NB4 (cell line): ENCODE measurements around the gene AGBL5.
"Not testable (repeated sequence)": the region's sequence is repeated elsewhere in the genome, so short reads cannot be mapped to it uniquely, and the experiment has no call there.

Experiments used
- DNase-seq: peaks from one replicate; pipeline ENCODE4 v3.0.0; 2010; ENCODE audit warnings: low read depth
- H3K4me3 ChIP-seq: one replicate; pipeline ENCODE4 v1.5.1; 2011; ENCODE audit warnings: mild to moderate bottlenecking, low read depth, low read length, moderate library complexity
- MYC ChIP-seq: IDR thresholded peaks from 2 replicates; pipeline ENCODE4 v1.6.1; 2011; ENCODE audit warnings: low read depth, low read length
- POLR2A ChIP-seq: IDR thresholded peaks from 2 replicates; pipeline ENCODE4 v1.6.1; 2011; ENCODE audit warnings: mild to moderate bottlenecking; ENCODE audit not compliant: insufficient read length; ENCODE audit errors: extremely low read depth
- TF ChIP-seq, protein P1 (sequence below): IDR thresholded peaks from one replicate; pipeline ENCODE4 v1.5.1; 2012; ENCODE audit warnings: low read depth, low read length
- TF ChIP-seq, protein P2 (sequence below): IDR thresholded peaks from 2 replicates; pipeline ENCODE4 v1.6.1; 2011; ENCODE audit warnings: low read depth, low read length

Gene AGBL5

DNA sequence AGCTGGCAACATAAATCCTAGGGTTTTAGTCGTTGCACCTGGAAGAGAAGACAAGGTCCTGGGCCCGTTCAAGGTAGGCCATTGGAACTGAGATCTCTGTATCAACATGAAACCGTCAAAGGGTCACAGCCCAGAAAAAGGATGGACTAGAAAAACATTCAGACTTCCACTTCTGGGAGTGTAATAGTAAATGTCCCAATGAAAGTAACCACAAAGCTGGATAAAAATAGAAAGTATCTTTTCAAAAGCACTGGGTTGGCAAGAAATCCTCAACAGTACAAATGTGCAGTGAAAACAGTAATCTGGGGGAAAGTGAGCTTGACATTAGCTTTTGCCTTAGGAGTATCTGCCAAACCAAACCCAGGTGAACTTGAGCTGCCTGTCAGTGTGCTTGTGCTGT is 54.5 kb downstream of the AGBL5 start:
- no peak overlapping the region for H3K4me3 ChIP-seq
- DNase-seq, result no peak
- TF ChIP-seq MYC (no peak), POLR2A (no peak)
- TF ChIP-seq, protein P1, sequence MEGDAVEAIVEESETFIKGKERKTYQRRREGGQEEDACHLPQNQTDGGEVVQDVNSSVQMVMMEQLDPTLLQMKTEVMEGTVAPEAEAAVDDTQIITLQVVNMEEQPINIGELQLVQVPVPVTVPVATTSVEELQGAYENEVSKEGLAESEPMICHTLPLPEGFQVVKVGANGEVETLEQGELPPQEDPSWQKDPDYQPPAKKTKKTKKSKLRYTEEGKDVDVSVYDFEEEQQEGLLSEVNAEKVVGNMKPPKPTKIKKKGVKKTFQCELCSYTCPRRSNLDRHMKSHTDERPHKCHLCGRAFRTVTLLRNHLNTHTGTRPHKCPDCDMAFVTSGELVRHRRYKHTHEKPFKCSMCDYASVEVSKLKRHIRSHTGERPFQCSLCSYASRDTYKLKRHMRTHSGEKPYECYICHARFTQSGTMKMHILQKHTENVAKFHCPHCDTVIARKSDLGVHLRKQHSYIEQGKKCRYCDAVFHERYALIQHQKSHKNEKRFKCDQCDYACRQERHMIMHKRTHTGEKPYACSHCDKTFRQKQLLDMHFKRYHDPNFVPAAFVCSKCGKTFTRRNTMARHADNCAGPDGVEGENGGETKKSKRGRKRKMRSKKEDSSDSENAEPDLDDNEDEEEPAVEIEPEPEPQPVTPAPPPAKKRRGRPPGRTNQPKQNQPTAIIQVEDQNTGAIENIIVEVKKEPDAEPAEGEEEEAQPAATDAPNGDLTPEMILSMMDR, result no peak
- TF ChIP-seq, protein P2, sequence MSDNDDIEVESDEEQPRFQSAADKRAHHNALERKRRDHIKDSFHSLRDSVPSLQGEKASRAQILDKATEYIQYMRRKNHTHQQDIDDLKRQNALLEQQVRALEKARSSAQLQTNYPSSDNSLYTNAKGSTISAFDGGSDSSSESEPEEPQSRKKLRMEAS, result no peak

DNA sequence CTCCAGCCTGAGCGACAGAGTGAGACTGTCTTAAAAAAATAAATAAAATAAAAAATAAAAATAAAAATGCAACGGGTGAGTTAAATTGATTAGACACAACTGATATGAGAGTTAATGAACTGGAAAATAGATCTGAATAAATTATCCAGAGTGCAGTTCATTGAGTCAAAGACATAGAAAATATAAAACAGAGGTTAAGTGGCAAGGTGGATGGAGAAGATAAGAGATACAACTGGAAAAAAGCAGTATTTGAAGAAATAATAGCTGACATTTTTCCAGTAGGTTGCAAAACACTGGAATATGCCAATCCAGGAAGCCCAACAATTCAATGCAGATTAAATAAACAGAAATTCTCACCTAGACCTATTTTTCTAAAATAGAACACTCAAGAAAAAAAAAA is 56.8 kb downstream of the AGBL5 start:
- TF ChIP-seq, protein P1, result no peak
- TF ChIP-seq MYC (no peak), POLR2A (no peak)
- TF ChIP-seq, protein P2, result no peak
- no peak for DNase-seq
- H3K4me3 ChIP-seq, result no peak overlapping the region

DNA sequence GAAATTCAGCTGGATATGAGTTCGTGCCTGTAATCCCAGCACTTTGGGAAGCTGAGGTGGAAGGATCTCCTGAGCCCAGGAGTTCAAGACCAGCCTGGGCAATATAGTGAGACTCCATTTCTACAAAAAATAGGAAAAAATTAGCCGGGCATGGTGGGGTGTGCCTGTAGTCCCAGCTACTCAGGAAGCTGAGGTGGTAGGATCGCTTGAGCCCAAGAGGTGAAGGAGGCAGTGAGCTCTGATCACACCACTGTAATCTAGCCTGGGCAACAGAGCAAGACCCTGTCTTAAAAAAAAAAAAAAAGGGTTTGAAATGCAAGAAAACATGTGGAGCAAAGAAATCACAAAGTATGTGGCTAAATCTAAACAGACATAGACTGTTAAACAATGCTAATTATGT is 57.6 kb downstream of the AGBL5 start:
- H3K4me3 ChIP-seq, result no peak overlapping the region
- no peak for DNase-seq
- TF ChIP-seq MYC (no peak), POLR2A (no peak)
- TF ChIP-seq, protein P1, result no peak
- TF ChIP-seq, protein P2, result no peak

DNA sequence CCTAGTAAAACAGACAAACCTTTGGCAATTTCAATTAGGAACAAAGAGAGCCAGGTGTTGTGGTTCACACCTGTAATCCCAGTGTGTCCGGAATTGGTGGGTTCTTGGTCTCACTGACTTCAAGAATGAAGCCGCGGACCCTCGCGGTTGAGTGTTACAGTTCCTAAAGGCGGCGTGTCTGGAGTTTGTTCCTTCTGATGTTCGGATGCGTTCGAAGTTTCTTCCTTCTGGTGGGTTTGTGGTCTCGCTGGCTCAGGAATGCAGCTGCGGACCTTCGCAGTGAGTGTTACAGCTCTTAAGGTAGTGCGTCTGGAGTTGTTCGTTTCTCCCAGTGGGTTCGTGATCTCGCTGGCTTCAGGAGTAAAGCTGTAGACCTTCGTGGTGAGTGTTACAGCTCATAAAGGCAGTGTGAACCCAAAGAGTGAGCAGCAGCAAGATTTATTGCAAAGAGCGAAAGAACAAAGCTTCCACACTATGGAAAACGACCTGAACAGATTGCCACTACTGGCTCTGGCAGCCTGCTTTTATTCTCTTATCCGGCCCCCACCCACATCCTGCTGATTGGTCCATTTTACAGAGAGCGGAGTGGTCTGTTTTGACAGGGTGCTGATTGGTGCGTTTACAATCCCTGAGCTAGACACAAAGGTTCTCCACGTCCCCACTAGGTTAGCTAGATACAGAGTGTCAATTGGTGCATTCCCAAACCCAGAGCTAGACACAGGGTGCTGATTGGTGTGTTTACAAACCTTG is 59.3 kb downstream of the AGBL5 start:
- not testable (repeated sequence) for H3K4me3 ChIP-seq, DNase-seq

DNA sequence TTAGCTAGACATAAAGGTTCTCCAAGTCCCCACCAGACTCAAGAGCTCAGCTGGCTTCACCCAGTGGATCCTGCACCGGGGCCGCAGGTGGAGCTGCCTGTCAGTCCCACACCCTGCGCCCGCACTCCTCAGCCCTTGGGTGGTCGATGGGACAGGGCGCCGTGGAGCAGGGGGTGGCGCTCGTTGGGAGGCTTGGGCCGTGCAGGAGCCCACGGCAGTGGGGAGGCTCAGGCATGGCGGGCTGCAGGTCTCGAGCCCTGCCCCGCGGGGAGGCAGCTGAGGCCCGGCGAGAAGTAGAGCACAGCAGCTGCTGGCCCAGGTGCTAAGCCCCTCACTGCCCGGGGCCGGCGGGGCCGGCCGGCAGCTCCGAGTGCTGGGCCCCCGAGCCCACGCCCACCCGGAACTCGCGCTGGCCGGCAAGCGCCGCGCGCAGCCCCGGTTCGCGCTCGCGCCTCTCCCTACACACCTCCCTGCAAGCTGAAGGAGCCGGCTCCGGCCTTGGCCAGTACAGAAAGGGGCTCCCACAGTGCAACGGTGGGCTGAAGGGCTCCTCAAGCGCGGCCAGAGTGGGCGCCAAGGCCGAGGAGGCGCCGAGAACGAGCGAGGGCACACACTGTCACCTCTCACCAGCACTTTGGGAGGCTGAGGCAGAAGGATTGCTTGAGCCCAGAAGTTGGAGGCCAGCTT is 60.1 kb downstream of the AGBL5 start:
- not testable (repeated sequence) for H3K4me3 ChIP-seq, DNase-seq

DNA sequence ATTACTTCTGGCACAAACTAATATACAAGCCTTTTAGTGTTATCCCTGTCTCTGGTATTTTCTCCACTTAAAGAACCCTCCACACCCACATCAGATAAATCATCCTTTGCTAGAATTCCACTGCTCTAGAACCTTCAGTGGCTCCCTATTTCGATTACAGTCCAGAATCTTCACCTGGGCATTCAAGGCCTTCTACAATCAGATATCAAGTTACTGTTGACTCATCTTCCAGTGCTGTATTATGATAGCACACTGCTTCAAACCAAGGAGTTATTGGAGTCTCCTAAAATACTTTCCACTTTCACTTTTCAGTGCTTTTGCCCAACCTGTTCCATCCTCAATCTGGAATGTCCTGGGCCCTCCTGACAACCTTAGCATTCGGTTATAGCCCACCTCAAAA is 64.1 kb downstream of the AGBL5 start:
- TF ChIP-seq MYC (no peak), POLR2A (no peak)
- TF ChIP-seq, protein P1, result no peak
- TF ChIP-seq, protein P2, result no peak
- DNase-seq, result no peak
- H3K4me3 ChIP-seq, result no peak overlapping the region

DNA sequence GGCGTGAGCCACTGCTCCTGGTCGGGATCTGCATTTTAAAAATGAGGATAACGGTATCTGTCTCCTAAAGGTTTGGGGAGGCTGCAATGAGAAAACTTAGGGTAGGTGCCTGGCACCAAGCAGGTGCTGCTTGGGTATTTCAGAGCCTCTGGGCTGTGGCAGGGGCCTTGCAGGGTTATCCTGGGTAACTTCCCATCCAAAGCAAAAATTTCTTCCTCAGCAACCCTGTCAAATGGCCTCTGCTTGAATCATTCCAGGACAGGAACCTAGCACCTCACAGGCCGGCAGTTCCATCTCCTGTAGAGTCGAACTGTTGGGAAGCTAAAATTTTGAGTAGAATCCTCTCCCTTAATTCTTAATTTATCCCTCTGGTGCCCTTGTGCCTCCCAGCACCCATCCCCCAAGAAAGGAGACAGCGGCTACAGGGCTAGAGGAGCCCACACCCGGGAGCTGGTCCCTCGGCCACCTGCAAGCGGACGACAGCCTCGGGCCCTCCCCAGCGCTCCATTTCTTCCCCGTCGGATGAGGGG is 66.6 kb downstream of the AGBL5 start:
- no peak for DNase-seq
- no peak overlapping the region for H3K4me3 ChIP-seq
- TF ChIP-seq, protein P2, result no peak
- TF ChIP-seq, protein P1, result no peak
- TF ChIP-seq MYC, result no peak
